CD4-positive, alpha-beta T cell (primary cell): ENCODE measurements around the gene ARRDC3. TPM values are rescaled to one million over a fixed set of nuclear protein-coding genes. Genes with fewer than 3 reads are reported as not detected.
"Not testable (repeated sequence)": the region's sequence is repeated elsewhere in the genome, so short reads cannot be mapped to it uniquely, and the experiment has no call there.

Source experiments
- ATAC-seq: fragments of 200-7000 bp; cut with Tn5 transposase; one replicate; pipeline ENCODE4 v1.10.0; 2022; ENCODE audit warnings: mild to moderate bottlenecking; ENCODE audit not compliant: poor library complexity
- CTCF ChIA-PET: fragments of 350-600 bp; sonication (Branson Sonifier 250); formaldehyde crosslinking; loops from one replicate; lab custom pipeline; 2021; ENCODE audit warnings: antibody characterized with exemption, inconsistent platforms; lab: Charles Lee
- POLR2A ChIA-PET: fragments of 350-600 bp; sonication (Branson Sonifier 250); formaldehyde crosslinking; loops from one replicate; lab custom pipeline; 2021; ENCODE audit warnings: antibody characterized with exemption, inconsistent platforms; lab: Charles Lee
- DNase-seq, 14 experiments: peaks; one replicate each; pipeline ENCODE4 v3.0.0-alpha.2; 2013 to 2020; ENCODE audit warnings: mixed read lengths in 2 of 14
- H3K27ac ChIP-seq, 2 donors: one replicate each; pipeline versions ENCODE4 v1.5.1 to v1.7.0; 2013; ENCODE audit warnings: low read length in 2 of 2, low read depth in 1 of 2, mild to moderate bottlenecking in 1 of 2
- H3K27me3 ChIP-seq, 2 experiments: 1 replicate in 1 of 2; 2 replicates in 1 of 2; pipeline versions ENCODE4 v1.6.1 to v1.7.0; 2013; ENCODE audit warnings: low read length in 2 of 2, control low read depth in 1 of 2, mild to moderate bottlenecking in 1 of 2, moderate library complexity in 1 of 2; ENCODE audit not compliant: insufficient read depth in 2 of 2, control insufficient read depth in 1 of 2
- H3K36me3 ChIP-seq: one replicate; pipeline ENCODE4 v1.6.1; 2013; ENCODE audit warnings: low read length, control low read depth; ENCODE audit not compliant: insufficient read depth
- H3K4me1 ChIP-seq: one replicate; pipeline ENCODE4 v1.6.1; 2013; ENCODE audit warnings: low read length, control low read depth; ENCODE audit not compliant: insufficient read depth
- H3K4me3 ChIP-seq: one replicate; pipeline ENCODE4 v1.5.1; 2013; ENCODE audit warnings: mild to moderate bottlenecking, low read length, moderate library complexity
- H3K9me3 ChIP-seq, 2 experiments: 1 replicate in 1 of 2; 2 replicates in 1 of 2; pipeline versions ENCODE4 v1.6.1 to v1.7.0; 2013; ENCODE audit warnings: low read length in 2 of 2, mild to moderate bottlenecking in 2 of 2, control low read depth in 1 of 2, moderate library complexity in 1 of 2; ENCODE audit not compliant: control insufficient read depth in 1 of 2, insufficient read depth in 1 of 2
- H3K27ac Mint-ChIP-seq: one replicate; pipeline ENCODE4 v1.8.0; 2020; ENCODE audit warnings: mixed read lengths
- H3K27me3 Mint-ChIP-seq: one replicate; pipeline ENCODE4 v1.8.0; 2021; ENCODE audit warnings: mixed read lengths
- H3K36me3 Mint-ChIP-seq: one replicate; pipeline ENCODE4 v1.8.0; 2021; ENCODE audit warnings: low read depth, mixed read lengths
- H3K4me1 Mint-ChIP-seq: one replicate; pipeline ENCODE4 v1.8.0; 2021; ENCODE audit warnings: low read depth, mixed read lengths
- H3K4me3 Mint-ChIP-seq: one replicate; pipeline ENCODE4 v1.8.0; 2020; ENCODE audit warnings: mild to moderate bottlenecking, mixed read lengths
- H3K9me3 Mint-ChIP-seq: one replicate; pipeline ENCODE4 v1.8.0; 2020; ENCODE audit warnings: mixed read lengths
- CTCF ChIP-seq: fragments of 200-600 bp; IDR thresholded peaks from one replicate; pipeline ENCODE4 v1.8.0; 2022; ENCODE audit warnings: antibody characterized with exemption, mild to moderate bottlenecking
- intact Hi-C, 2 experiments: fragments of 100-400 bp; cut with DNase I in 1 of 2; cut with micrococcal nuclease in 1 of 2; formaldehyde crosslinking; loops; one replicate each; pipeline versions ENCODE4 v1.15.1 to v1.9.0; 2023 to 2025; cut with DNase I, micrococcal nuclease
- total RNA-seq, 174 experiments: library from RNA in 2 of 174; stranded (reverse) in 2 of 174; gene quantifications; one replicate each; pipeline ENCODE4 v1.2.3 and lab custom pipeline; 2021 to 2026

The ARRDC3 gene
- total RNA-seq, 2 experiments from 2014 or later = 273 to 284 TPM

GRCh38 chr5:91343916-91344315, 39.2 kb downstream of the ARRDC3 start:
- Mint-ChIP-seq H3K9me3 (peaks cover 4% of the 10 kb centered on the region), H3K27me3 (no peaks in the 10 kb centered on the region), H3K36me3 (no peaks in the 10 kb centered on the region), H3K4me3 (no peak overlapping the region), H3K27ac (no peak overlapping the region), H3K4me1 (no peaks in the 10 kb centered on the region)
- CTCF ChIA-PET = no interaction called here
- no peak for ATAC-seq
- intact Hi-C loops = no loop called here
- Histone ChIP-seq H3K27me3 (no peaks in the 10 kb centered on the region), H3K4me3 (no peak overlapping the region), H3K36me3 (no peaks in the 10 kb centered on the region), H3K4me1 (no peaks in the 10 kb centered on the region), H3K9me3 (peaks cover 0 to 3% of the 10 kb centered on the region in 2 experiments), H3K27ac (no peak overlapping the region)
- DNase-seq = no peak
- POLR2A ChIA-PET = no interaction called here
- TF ChIP-seq CTCF = no peak

- H3K36me3 ChIP-seq, intact Hi-C loops, DNase-seq, POLR2A ChIA-PET, H3K4me1 Mint-ChIP-seq, H3K36me3 Mint-ChIP-seq, H3K27ac Mint-ChIP-seq, H3K27ac ChIP-seq, CTCF ChIA-PET, H3K9me3 ChIP-seq, H3K27me3 Mint-ChIP-seq, H3K9me3 Mint-ChIP-seq, H3K4me3 Mint-ChIP-seq, ATAC-seq, H3K4me3 ChIP-seq, H3K27me3 ChIP-seq, H3K4me1 ChIP-seq: not testable (repeated sequence)
Measured at GRCh38 chr5:91342931-91343330, 40.2 kb downstream of the ARRDC3 start.

DNA sequence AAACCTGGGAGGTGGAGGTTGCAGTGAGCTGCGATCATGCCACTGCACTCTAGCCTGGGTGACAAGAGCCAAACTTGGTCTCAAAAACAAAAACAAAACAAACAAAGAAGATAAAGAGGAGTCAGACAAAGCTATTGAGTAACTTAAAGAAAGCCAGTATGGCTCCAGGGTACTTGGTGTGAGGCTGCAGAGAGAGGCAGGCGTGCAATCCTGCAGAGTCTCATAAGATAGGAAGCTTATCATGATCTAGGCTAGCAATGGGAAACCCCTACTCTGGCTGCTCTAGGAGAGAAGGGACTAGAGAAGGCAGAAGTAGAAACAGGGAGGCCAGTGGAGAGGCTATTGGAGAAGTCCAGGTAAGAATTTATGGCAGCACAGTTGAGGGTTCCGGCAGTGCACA, 42.0 kb downstream of the ARRDC3 start:
- ATAC-seq = no peak
- Mint-ChIP-seq H3K4me3 (no peak overlapping the region), H3K27ac (no peak overlapping the region)

More for the DNA sequence above, 42.0 kb downstream of the ARRDC3 start:
- Mint-ChIP-seq H3K27me3 (no peaks in the 10 kb centered on the region), H3K9me3 (no peaks in the 10 kb centered on the region), H3K36me3 (no peaks in the 10 kb centered on the region), H3K4me1 (no peaks in the 10 kb centered on the region)
- H3K4me3 ChIP-seq = no peak overlapping the region
- H3K36me3 ChIP-seq = no peaks in the 10 kb centered on the region
- H3K4me1 ChIP-seq = no peaks in the 10 kb centered on the region
- no peaks in the 10 kb centered on the region for H3K27me3 ChIP-seq
- no peaks in the 10 kb centered on the region for H3K9me3 ChIP-seq
- no peak overlapping the region for H3K27ac ChIP-seq
- CTCF ChIA-PET = interaction anchor here (1.0 kb wide), 1 partner anchor 12 kb away, joined by 4 read pairs; no protein-coding TSS in a partner anchor
- POLR2A ChIA-PET = no interaction called here
- no peak for DNase-seq
- TF ChIP-seq CTCF = no peak
- intact Hi-C loops = no loop called here
